CD4-positive, alpha-beta T cell treated with Interleukin-10 for 1 hour (primary cell): ENCODE data around the gene CDK16.

Experiments used
- DNase-seq: peaks from one replicate; pipeline ENCODE4 v3.0.0-alpha.2; 2020

The CDK16 gene

GRCh38 chrX:47186096-47186740 is 32.3 kb upstream of the CDK16 start:
- no peak for DNase-seq

GRCh38 chrX:47187106-47187677 is 31.3 kb upstream of the CDK16 start:
- no peak for DNase-seq

- no peak for DNase-seq
Observed at GRCh38 chrX:47189906-47190305, 28.6 kb upstream of the CDK16 start.

- DNase-seq: peak; percentile 90
Observed at GRCh38 chrX:47190445-47191269, 27.8 kb upstream of the CDK16 start.

- DNase-seq: peak; percentile 53
Observed at GRCh38 chrX:47191331-47191730, 27.1 kb upstream of the CDK16 start.

- DNase-seq: no peak
Observed at GRCh38 chrX:47191806-47192401, 26.6 kb upstream of the CDK16 start.

GRCh38 chrX:47193475-47194193 is 24.8 kb upstream of the CDK16 start, which contains the start of gene UBA1:
Gene UBA1 (plus strand): TSS chrX:47193829. CDS start chrX:47198803, 4,974 bp downstream.
- DNase-seq: peak; percentile 95

- DNase-seq: no peak
Observed at GRCh38 chrX:47194194-47194787, 24.2 kb upstream of the CDK16 start.

- DNase-seq: no peak
Observed at GRCh38 chrX:47196098-47196497, 22.4 kb upstream of the CDK16 start.

GRCh38 chrX:47197526-47197925 is 21.0 kb upstream of the CDK16 start:
- no peak for DNase-seq

- DNase-seq: no peak
Observed at GRCh38 chrX:47198026-47198686, 20.3 kb upstream of the CDK16 start.

- no peak for DNase-seq
Observed at GRCh38 chrX:47198687-47199080, 19.8 kb upstream of the CDK16 start.

GRCh38 chrX:47199286-47199685 is 19.2 kb upstream of the CDK16 start:
- DNase-seq: no peak

GRCh38 chrX:47200385-47201150 is 17.9 kb upstream of the CDK16 start:
- no peak for DNase-seq

- no peak for DNase-seq
Observed at GRCh38 chrX:47201345-47201944, 17.0 kb upstream of the CDK16 start.

GRCh38 chrX:47202316-47202715 is 16.2 kb upstream of the CDK16 start:
- no peak for DNase-seq

- DNase-seq: no peak
Observed at GRCh38 chrX:47202877-47203276, 15.6 kb upstream of the CDK16 start.

GRCh38 chrX:47204970-47205369 is 13.5 kb upstream of the CDK16 start:
- DNase-seq: no peak

- DNase-seq: no peak
Observed at GRCh38 chrX:47206316-47206715, 12.2 kb upstream of the CDK16 start.

GRCh38 chrX:47208108-47208507 is 10.4 kb upstream of the CDK16 start:
- no peak for DNase-seq
